CD4-positive, alpha-beta T cell treated with Interferon gamma for 1 hour (primary cell): ENCODE results near the gene MYBPHL.

Source experiments
- DNase-seq: peaks from one replicate; pipeline ENCODE4 v3.0.0-alpha.2; 2020

Gene MYBPHL

GRCh38 chr1:109263234-109263596 is 43.6 kb downstream of the MYBPHL start:
- DNase-seq: no peak

DNA sequence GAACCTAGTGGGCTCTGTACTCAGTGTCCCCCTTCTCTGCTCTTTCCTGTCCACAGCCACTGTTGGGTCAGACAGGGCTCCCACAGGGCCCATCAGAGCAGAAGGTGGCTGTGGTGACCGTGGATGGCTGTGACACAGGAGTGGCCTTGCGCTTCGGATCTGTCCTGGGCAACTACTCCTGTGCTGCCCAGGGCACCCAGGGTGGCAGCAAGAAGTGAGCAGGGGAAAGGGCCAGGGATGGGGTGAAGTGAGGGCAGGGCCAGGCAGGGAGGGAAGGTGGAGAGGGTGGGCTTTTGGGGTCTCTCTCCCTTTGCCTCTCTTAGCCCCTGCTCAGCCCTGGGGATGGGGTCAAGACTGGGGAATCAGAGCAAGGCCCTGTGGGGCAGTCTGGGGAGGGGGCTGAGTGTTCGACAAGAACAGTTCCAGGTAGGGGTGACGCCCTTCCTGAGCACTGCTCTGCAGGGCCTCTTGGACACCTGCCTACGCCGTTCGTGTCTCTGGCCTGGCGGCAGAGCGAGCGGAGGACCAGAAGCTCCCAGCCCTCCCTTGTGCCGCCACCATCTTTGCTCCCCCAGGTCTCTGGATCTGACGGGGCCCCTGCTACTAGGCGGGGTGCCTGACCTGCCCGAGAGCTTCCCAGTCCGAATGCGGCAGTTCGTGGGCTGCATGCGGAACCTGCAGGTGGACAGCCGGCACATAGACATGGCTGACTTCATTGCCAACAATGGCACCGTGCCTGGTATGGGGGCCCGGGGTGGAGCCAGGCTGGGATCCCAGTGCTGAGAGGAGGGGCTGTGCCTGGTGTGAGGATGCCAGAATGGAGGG is 44.4 kb downstream of the MYBPHL start:
- no peak for DNase-seq

- no peak for DNase-seq
Measured at GRCh38 chr1:109261578-109261977, 45.2 kb downstream of the MYBPHL start.

DNA sequence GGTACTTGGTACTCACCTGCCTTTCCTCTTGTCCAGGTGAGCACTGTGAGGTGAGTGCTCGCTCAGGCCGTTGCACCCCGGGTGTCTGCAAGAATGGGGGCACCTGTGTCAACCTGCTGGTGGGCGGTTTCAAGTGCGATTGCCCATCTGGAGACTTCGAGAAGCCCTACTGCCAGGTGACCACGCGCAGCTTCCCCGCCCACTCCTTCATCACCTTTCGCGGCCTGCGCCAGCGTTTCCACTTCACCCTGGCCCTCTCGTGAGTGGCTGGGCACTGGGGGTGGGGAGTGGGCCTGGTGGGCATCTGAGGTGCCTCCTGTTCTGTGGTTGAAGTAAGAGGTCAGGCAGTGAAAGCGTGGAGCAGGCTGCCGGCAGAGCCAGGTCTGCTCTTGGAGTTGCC is 45.8 kb downstream of the MYBPHL start:
- DNase-seq: no peak

DNA sequence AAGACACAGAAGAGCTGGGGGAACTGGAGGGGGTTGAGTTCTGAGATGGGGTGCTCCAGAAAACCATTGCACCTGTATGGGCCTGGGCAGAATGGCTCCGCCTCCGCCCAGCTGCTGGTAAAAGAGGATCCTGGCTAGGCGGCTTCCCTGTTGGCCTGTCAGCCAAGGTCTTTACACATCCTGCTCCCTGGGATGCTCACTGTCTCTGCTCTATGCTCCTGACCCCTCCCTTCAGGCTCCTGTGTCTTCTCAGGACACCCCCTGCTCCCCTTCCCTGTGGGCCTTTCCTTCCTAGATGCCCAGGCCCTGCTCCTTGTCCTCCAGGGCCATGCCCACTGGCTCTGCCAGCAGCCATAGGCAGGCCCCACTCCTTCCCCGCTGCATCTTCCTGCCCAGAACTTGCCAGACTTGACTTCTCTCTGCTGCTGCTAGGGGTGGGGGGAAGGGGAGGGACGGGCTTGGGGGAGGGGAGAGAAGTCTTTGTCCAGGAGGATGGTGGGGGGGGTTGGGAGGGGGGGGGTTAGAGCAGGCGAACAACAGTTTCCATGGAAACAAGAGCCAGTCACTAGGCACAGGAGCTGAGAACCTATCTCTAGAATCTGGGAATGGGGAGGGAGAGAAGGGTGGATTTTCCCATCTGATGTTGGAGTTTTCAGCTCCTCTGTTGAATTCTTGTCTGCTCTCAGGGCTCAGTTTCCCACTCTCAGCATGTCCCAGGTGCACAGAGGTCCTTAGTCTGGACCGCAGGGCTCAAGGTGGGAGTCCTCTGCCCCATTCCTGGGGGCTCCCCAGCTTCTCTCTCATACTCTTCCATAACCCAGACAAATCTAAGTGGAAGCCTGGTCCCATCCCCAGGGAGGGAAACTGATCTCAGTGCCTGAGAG is 46.9 kb downstream of the MYBPHL start:
- DNase-seq: no peak

GRCh38 chr1:109258481-109259466 is 48.0 kb downstream of the MYBPHL start:
- DNase-seq: no peak

GRCh38 chr1:109257682-109258421 is 49.0 kb downstream of the MYBPHL start:
- DNase-seq: no peak

DNA sequence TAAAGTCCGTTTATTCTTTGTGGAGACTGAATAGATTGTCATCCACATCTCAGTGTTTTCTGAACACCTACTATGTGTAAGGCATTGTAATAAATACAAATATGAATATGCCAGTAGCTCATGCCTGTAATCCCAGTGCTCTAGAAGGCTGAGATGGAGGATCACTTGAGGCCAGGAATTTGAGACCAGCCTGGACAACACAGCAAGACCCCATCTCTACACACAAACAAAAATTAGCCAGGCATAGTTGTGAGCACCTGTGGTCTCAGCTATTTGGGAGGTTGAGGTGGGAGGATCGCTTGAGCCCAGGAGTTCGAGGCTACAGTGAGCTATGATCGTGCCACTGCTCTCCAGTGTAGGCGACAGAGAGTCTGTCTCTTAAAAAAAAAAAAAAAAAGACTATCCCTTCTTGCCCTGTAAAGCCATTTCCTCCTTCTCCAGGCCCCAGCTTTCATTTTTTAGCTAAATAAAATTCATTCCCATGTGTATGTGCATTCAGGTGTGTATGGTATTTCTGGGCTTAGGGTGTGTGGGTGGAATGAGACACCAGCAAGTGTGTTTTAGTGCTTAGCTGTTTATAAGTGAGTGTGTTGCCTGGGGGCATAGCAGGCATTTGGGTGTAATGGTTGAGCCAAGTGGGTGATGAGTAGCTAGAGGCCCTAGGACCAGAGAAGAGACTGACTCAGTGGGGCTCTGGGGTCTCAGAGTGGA is 49.7 kb downstream of the MYBPHL start:
- DNase-seq: no peak

DNA sequence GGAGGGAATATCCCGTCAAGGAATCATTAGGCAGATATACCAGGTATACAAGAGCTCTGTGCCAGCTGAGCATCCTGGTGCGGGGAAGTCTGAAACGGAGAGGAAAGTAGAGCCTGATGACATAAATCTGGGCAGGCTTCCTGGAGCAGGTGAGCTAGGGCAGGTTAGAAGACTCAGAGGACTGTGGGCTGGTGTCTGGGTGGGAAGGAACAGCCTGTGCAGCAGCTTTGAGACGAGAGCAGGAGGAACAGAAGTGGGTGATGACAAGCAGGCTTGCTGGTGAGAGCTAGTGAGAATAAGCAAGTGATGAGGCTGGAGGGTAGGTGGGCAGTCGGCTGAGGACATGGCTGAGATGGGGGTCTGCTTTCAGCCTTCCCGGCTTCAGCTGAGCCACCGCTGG is 50.7 kb downstream of the MYBPHL start:
- DNase-seq: no peak

DNA sequence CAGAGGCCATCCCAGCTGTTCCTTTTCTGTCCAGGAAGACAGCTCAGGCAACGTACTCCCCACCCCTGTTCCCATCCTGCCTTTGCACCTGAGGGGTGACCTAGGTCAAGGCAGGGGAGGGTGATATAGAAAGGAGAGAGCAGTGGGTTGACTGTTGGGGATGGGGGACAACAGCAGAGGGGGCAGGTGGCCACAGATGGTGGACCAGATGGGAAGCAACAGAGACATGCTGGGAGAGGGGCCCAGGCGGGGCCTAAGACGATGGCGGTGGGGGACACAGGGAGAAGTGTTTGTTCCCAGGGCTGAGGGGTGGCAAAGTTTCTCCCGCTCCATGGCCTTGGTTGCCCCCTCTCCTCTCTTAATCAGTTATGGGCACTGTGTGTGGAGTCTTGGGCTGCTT is 51.1 kb downstream of the MYBPHL start:
- no peak for DNase-seq

DNA sequence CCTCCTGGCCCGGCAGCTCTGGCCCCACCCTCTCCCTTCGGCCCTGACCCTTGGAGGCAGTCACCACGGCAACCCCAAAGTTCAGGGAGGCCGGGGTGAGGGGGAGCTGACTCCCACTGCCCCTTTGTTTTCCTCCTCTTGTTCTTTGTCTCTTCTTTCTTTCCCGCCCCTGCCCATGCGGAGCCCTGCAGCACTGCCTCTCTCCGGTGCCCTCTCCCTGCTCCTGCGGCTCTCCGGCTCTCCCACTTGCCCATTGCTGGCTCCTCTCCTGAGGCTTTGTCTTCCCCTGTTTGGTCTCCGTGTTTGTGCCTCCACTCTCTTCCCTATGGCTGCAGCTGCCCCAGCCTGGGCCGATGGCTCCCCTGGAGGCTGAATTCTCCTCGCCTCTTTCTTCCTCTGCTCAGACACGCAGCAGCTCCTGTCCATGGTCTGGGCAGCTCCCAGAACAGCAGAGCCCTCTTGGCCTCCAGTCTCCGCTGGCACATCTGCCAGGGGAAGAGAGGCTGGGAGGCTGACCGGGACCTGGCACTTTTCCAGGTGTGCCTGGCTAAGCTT is 51.6 kb downstream of the MYBPHL start:
- DNase-seq: no peak

- no peak for DNase-seq
Measured at GRCh38 chr1:109254621-109255096, 52.2 kb downstream of the MYBPHL start.

DNA sequence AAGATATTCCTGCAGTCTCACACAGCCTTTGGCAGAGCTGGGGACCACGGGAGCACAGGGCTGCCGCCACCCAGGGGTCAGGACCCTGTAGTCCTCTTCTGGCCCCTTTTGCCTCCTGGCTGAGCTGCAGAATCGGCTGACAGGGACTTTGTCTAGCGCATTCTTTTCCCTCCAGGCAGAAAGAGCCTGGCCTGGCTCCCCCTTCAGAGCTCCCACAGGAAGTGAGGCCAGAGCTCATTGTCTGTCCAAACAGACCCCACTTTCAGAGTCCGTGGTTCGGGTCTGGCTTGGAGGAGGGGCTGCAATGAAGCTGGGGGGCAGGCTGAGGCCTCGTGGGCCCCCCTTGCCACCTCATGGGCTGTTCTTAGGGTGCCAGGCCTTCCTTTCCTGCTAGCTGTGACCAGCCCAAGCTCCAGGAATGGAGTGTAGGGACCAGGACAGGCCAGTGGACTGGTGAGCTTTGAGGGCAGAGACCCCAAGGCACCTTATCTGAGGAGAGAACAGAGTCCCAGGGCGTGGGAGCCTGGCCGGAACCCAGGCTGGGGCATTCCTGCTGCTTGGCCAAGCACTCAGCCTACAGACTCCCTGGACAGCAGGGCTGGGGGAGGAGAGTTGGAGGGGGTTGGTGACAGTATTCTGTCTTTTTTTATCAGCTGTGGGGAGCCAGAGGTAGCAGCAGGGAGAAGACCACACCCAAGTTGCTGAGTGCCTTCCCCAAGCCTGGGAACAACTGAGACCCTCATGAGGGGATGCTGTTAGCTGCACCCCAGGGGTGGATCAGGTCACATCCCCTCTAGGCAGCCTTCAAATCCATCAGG is 52.8 kb downstream of the MYBPHL start:
- DNase-seq: no peak

- DNase-seq: no peak
Measured at GRCh38 chr1:109252893-109253802, 53.7 kb downstream of the MYBPHL start.

GRCh38 chr1:109252167-109252892 is 54.5 kb downstream of the MYBPHL start:
- DNase-seq: no peak

GRCh38 chr1:109251277-109252166 is 55.3 kb downstream of the MYBPHL start:
- no peak for DNase-seq
